CD14-positive monocyte (primary cell): ENCODE measurements around the gene FBXO46. TPM values are rescaled to one million over a fixed set of nuclear protein-coding genes. Genes with fewer than 3 reads are reported as not detected.
A peak's percentile ranks its signal among the peaks of the same experiment; 100 is the strongest.

ENCODE experiments used
- DNase-seq, 3 donors: peaks; one replicate each; pipeline ENCODE4 v3.0.0-alpha.2; 2011 to 2022
- H2AFZ ChIP-seq: 2 replicates; pipeline ENCODE4 v1.6.0; 2012; ENCODE audit warnings: mild to moderate bottlenecking, low read depth, low read length, inconsistent platforms; ENCODE audit not compliant: insufficient read depth, poor library complexity, severe bottlenecking
- H3K27ac ChIP-seq, 2 donors: 1 replicate in 1 of 2; 2 replicates in 1 of 2; pipeline ENCODE4 v1.5.1; 2012 to 2013; ENCODE audit warnings: low read length in 2 of 2, control low read depth in 1 of 2, inconsistent platforms in 1 of 2, low read depth in 1 of 2, mild to moderate bottlenecking in 1 of 2
- H3K27me3 ChIP-seq, 2 donors: one replicate each; pipeline versions ENCODE4 v1.6.0 to v1.6.1; 2011 to 2013; ENCODE audit warnings: low read length in 2 of 2; ENCODE audit not compliant: control insufficient read depth in 2 of 2, insufficient read depth in 2 of 2
- H3K36me3 ChIP-seq, 2 donors: replicated peaks in 1 of 2; 1 replicate in 1 of 2; 2 replicates in 1 of 2; pipeline versions ENCODE4 v1.5.1 to v1.6.1; 2012 to 2013; ENCODE audit warnings: low read length in 2 of 2, control low read depth in 1 of 2, inconsistent platforms in 1 of 2, mild to moderate bottlenecking in 1 of 2; ENCODE audit not compliant: insufficient read depth in 2 of 2, control insufficient read depth in 1 of 2
- H3K4me1 ChIP-seq, 2 donors: 1 replicate in 1 of 2; 2 replicates in 1 of 2; pipeline versions ENCODE4 v1.5.1 to v1.6.1; 2012 to 2013; ENCODE audit warnings: low read length in 2 of 2, control low read depth in 1 of 2, inconsistent platforms in 1 of 2, mild to moderate bottlenecking in 1 of 2, moderate library complexity in 1 of 2; ENCODE audit not compliant: insufficient read depth in 2 of 2, control insufficient read depth in 1 of 2
- H3K4me2 ChIP-seq: replicated peaks from 2 replicates; pipeline ENCODE3; 2012; ENCODE audit warnings: low read length, moderate library complexity, mild to moderate bottlenecking; ENCODE audit not compliant: poor library complexity, severe bottlenecking; ENCODE audit errors: extremely low read depth
- H3K4me3 ChIP-seq, 3 experiments: fragments of 200-600 bp in 1 of 3; sonication (generic) in 1 of 3; replicated peaks in 1 of 3; 1 replicate in 2 of 3; 2 replicates in 1 of 3; pipeline ENCODE4 v1.5.1; 2011 to 2013; ENCODE audit warnings: low read length in 3 of 3, mild to moderate bottlenecking in 3 of 3, control low read depth in 2 of 3, low read depth in 2 of 3, inconsistent platforms in 1 of 3, moderate library complexity in 1 of 3
- H3K79me2 ChIP-seq: 2 replicates; pipeline ENCODE4 v1.6.0; 2012; ENCODE audit warnings: mild to moderate bottlenecking, control low read depth, inconsistent platforms, low read length, moderate library complexity; ENCODE audit not compliant: insufficient read depth
- H3K9ac ChIP-seq: 2 replicates; pipeline ENCODE4 v1.6.0; 2017; ENCODE audit warnings: low read length, mild to moderate bottlenecking; ENCODE audit not compliant: insufficient read depth, poor library complexity, severe bottlenecking
- H3K9me3 ChIP-seq, 2 donors: replicated peaks in 1 of 2; 1 replicate in 1 of 2; 2 replicates in 1 of 2; pipeline versions ENCODE4 v1.5.1 to v1.6.1; 2012 to 2013; ENCODE audit warnings: low read length in 2 of 2, control low read depth in 1 of 2; ENCODE audit not compliant: control insufficient read depth in 1 of 2, insufficient read depth in 1 of 2
- H4K20me1 ChIP-seq: 2 replicates; pipeline ENCODE4 v1.6.0; 2012; ENCODE audit warnings: mild to moderate bottlenecking, low read length, control low read depth, moderate library complexity; ENCODE audit not compliant: insufficient read depth
- H3K27ac Mint-ChIP-seq, 7 donors: one replicate each; pipeline ENCODE4 v1.8.0; 2020; ENCODE audit warnings: mild to moderate bottlenecking in 7 of 7, mixed read lengths in 7 of 7, moderate library complexity in 6 of 7, inconsistent platforms in 2 of 7
- H3K27me3 Mint-ChIP-seq, 3 donors: one replicate each; pipeline ENCODE4 v1.8.0; 2021 to 2022; ENCODE audit warnings: low read depth in 3 of 3, mild to moderate bottlenecking in 3 of 3, mixed read lengths in 3 of 3, moderate library complexity in 3 of 3, inconsistent platforms in 1 of 3
- H3K36me3 Mint-ChIP-seq, 2 donors: one replicate each; pipeline ENCODE4 v1.8.0; 2020; ENCODE audit warnings: mixed read lengths in 2 of 2, inconsistent platforms in 1 of 2, mild to moderate bottlenecking in 1 of 2
- H3K4me1 Mint-ChIP-seq: one replicate; pipeline ENCODE4 v1.8.0; 2020; ENCODE audit warnings: mild to moderate bottlenecking, mixed read lengths
- H3K4me3 Mint-ChIP-seq, 2 donors: one replicate each; pipeline ENCODE4 v1.8.0; 2020; ENCODE audit warnings: mild to moderate bottlenecking in 2 of 2, mixed read lengths in 2 of 2, moderate library complexity in 1 of 2
- H3K9me3 Mint-ChIP-seq, 7 donors: one replicate each; pipeline ENCODE4 v1.8.0; 2020 to 2022; ENCODE audit warnings: mixed read lengths in 7 of 7, mild to moderate bottlenecking in 6 of 7, moderate library complexity in 6 of 7, inconsistent platforms in 2 of 7
- WGBS: methylation state at CpG from one replicate; pipeline ENCODE4 v1.1.5; 2013; ENCODE audit warnings: missing lambda C conversion rate; ENCODE audit not compliant: insufficient coverage; 5-methylcytosine and 5-hydroxymethylcytosine counted together
- intact Hi-C, 2 donors: fragments of 100-400 bp; cut with micrococcal nuclease; formaldehyde crosslinking; loops; one replicate each; pipeline versions ENCODE4 v1.15.0 to v1.15.1; 2023
- polyA plus RNA-seq, 3 donors: library from polyadenylated mRNA; depleted of rRNA in 1 of 3; unstranded in 2 of 3; stranded (reverse) in 1 of 3; fragments of 300-500 nt in 2 of 3; fragments of >200 nt in 1 of 3; fragmentation: Illumina TruSeq in 2 of 3; gene quantifications; 1 replicate in 2 of 3; 2 replicates in 1 of 3; pipeline ENCODE4 v1.2.3, GENCODE V29; 2012 to 2021
- TF ChIP-seq, protein P1 (sequence below): fragments of 200-600 bp; IDR thresholded peaks from one replicate; pipeline ENCODE4 v1.8.0; 2022; ENCODE audit warnings: antibody characterized with exemption, mild to moderate bottlenecking

The FBXO46 gene
- polyA plus RNA-seq, 3 donors: 3.8 to 6.8 (median 5.5) TPM

DNA sequence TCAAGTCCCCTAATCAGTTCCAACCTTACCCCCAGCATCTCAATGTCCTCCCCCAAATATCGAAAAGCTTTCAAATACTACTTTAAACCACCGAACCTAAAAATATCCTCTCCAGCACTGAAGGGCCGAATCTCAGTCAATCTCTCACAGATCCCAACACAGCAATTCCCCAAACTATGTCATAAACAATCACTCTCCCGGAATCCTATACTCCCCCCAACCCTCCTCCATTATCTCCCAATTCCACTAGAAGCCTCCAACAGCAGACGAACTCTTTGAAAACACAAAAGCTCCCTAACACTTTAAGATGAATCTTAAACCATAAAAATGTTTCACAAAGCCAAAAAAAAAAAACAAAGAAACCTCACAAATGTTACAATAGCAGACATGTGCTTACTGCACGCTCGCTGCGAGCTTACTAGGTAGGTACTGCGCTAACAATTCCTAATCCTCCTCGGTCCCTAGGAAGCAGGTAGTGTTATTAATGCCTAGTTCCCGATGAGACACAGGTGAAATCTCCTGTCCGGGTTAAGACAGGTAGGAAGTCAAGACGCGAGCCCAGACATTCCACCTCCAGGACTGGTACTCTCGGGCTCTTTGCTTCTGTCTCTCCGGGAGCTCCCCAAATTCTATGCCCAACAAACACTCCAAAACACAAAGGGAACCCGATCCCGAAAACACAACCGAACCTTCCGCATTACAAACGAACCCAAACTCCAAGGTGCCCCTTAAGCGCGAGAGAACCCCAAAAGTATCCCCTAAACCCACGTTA, 14.2 kb downstream of the FBXO46 start:
- Mint-ChIP-seq H3K4me3 (peak overlapping the region; percentile 93 to 98), H3K4me1 (peaks cover 33% of the 10 kb centered on the region), H3K27me3 (peaks cover 0 to 3% (median 3%) of the 10 kb centered on the region in 3 donors), H3K36me3 (peaks cover 14 to 38% of the 10 kb centered on the region in 2 donors), H3K27ac (peak overlapping the region; percentile 90 to 96 (median 93)), H3K9me3 (no peaks in the 10 kb centered on the region)
- Histone ChIP-seq H3K27ac (peak overlapping the region in 1 of 2 donors; percentile 57), H3K9me3 (no peaks in the 10 kb centered on the region), H3K36me3 (peaks cover 16 to 26% of the 10 kb centered on the region in 2 donors), H4K20me1 (peaks cover 38% of the 10 kb centered on the region), H3K4me2 (peak overlapping the region; percentile 85), H3K27me3 (no peaks in the 10 kb centered on the region), H3K9ac (peak overlapping the region; percentile 61), H3K79me2 (peaks cover 56% of the 10 kb centered on the region), H3K4me1 (peaks cover 21 to 29% of the 10 kb centered on the region in 2 donors), H2AFZ (peak overlapping the region; percentile 74), H3K4me3 (peak overlapping the region; percentile 45 to 90 (median 49))
- intact Hi-C loops: loop anchor here (1.0 to 2.0 kb wide), 2 partner anchors 14 to 23 kb away; partner anchors contain the start of gene FBXO46 (in 2 of the 2)
- TF ChIP-seq, protein P1, sequence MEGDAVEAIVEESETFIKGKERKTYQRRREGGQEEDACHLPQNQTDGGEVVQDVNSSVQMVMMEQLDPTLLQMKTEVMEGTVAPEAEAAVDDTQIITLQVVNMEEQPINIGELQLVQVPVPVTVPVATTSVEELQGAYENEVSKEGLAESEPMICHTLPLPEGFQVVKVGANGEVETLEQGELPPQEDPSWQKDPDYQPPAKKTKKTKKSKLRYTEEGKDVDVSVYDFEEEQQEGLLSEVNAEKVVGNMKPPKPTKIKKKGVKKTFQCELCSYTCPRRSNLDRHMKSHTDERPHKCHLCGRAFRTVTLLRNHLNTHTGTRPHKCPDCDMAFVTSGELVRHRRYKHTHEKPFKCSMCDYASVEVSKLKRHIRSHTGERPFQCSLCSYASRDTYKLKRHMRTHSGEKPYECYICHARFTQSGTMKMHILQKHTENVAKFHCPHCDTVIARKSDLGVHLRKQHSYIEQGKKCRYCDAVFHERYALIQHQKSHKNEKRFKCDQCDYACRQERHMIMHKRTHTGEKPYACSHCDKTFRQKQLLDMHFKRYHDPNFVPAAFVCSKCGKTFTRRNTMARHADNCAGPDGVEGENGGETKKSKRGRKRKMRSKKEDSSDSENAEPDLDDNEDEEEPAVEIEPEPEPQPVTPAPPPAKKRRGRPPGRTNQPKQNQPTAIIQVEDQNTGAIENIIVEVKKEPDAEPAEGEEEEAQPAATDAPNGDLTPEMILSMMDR: no peak
- no peak for DNase-seq
- WGBS: 2% methylated on average over 21 of the region's 24 CpGs

DNA sequence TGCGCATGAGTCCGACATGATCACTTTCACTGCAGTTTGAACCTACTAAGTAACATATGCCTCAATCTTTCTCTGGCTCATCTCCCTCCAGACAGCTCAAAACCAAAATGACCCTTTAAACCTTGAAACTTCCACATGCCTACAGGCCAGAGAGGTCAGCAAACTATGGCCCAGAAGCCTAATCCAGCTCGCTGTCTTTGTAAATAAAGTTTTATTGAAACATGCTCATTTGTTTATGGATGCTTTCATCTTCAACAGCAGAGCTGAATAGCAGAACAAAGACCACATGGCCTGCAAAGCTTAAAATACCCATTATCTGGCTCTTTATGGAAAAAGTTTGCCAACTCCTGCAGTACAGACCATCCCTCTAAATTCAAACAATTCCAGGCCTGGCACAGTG, 15.6 kb downstream of the FBXO46 start:
- Mint-ChIP-seq H3K36me3 (peaks cover 25 to 40% of the 10 kb centered on the region in 2 donors), H3K4me1 (peaks cover 25% of the 10 kb centered on the region), H3K9me3 (no peaks in the 10 kb centered on the region), H3K4me3 (no peak overlapping the region), H3K27me3 (peaks cover 0 to 3% (median 3%) of the 10 kb centered on the region in 3 donors), H3K27ac (no peak overlapping the region)
- DNase-seq: no peak
- Histone ChIP-seq H3K9ac (no peak overlapping the region), H3K36me3 (peaks cover 21 to 36% of the 10 kb centered on the region in 2 donors), H3K4me1 (peaks cover 14 to 18% of the 10 kb centered on the region in 2 donors), H3K9me3 (no peaks in the 10 kb centered on the region), H4K20me1 (peaks cover 52% of the 10 kb centered on the region), H3K27me3 (no peaks in the 10 kb centered on the region), H3K79me2 (peaks cover 56% of the 10 kb centered on the region), H3K4me3 (no peak overlapping the region), H2AFZ (no peak overlapping the region), H3K4me2 (no peak overlapping the region), H3K27ac (no peak overlapping the region)
- intact Hi-C loops: no loop called here
- 100% methylated on average over 2 of the region's 3 CpGs for WGBS
- TF ChIP-seq, protein P1: no peak
